PC-9 (cell line): ENCODE results near the gene SPTSSB. TPM values are rescaled to one million over a fixed set of nuclear protein-coding genes. Genes with fewer than 3 reads are reported as not detected.

Source experiments
- BruUV-seq: library from RNA; stranded (reverse); fragments of 400-500 nt; replicated peaks from 2 replicates; lab custom pipeline; 2021; lab: Mats Ljungman, UMichigan
- CTCF ChIA-PET: fragments of 300-600 bp; sonication (Branson Sonifier 250); formaldehyde crosslinking; loops from one replicate; lab custom pipeline; 2022; ENCODE audit warnings: antibody characterized with exemption; lab: Charles Lee
- POLR2A ChIA-PET: fragments of 300-600 bp; sonication (Branson Sonifier 250); formaldehyde crosslinking; loops from one replicate; lab custom pipeline; 2022; ENCODE audit warnings: antibody characterized with exemption; ENCODE audit not compliant: unreplicated experiment; lab: Charles Lee
- DNase-seq, 2 experiments: peaks; one replicate each; pipeline versions ENCODE4 v3.0.0 to v3.0.0-alpha.2; 2015 to 2022; ENCODE audit warnings: mixed read lengths in 1 of 2
- H2AFZ ChIP-seq: fragments of 200-600 bp; sonication (generic); 2 replicates; pipeline ENCODE4 v1.8.1; 2017; ENCODE audit warnings: antibody characterized with exemption
- H3F3A ChIP-seq: fragments of 200-600 bp; sonication (generic); 2 replicates; pipeline ENCODE4 v1.8.1; 2017; ENCODE audit warnings: antibody characterized with exemption, mild to moderate bottlenecking, low read depth; ENCODE audit not compliant: insufficient read depth
- H3K27ac ChIP-seq: fragments of 200-600 bp; sonication (generic); 2 replicates; pipeline ENCODE4 v1.6.1; 2016; ENCODE audit warnings: mixed run types
- H3K27me3 ChIP-seq: fragments of 200-600 bp; sonication (generic); 2 replicates; pipeline ENCODE4 v1.6.1; 2016; ENCODE audit warnings: low read depth, mixed run types; ENCODE audit not compliant: insufficient read depth
- H3K36me3 ChIP-seq: fragments of 200-600 bp; sonication (generic); 2 replicates; pipeline ENCODE4 v1.6.1; 2016; ENCODE audit warnings: low read depth, mixed run types
- H3K4me1 ChIP-seq: fragments of 200-600 bp; sonication (generic); replicated peaks from 2 replicates; pipeline ENCODE4 v1.6.1; 2016; ENCODE audit warnings: mixed run types; ENCODE audit not compliant: insufficient read depth
- H3K4me2 ChIP-seq: fragments of 200-600 bp; sonication (generic); 2 replicates; pipeline ENCODE4 v1.6.1; 2017; ENCODE audit warnings: mixed run types
- H3K4me3 ChIP-seq: fragments of 200-600 bp; sonication (generic); 2 replicates; pipeline ENCODE4 v1.6.1; 2016; ENCODE audit warnings: mixed run types
- H3K79me2 ChIP-seq: fragments of 200-600 bp; sonication (generic); 2 replicates; pipeline ENCODE4 v1.6.1; 2017; ENCODE audit warnings: low read depth, mixed run types
- H3K9me2 ChIP-seq: fragments of 200-600 bp; sonication (generic); 2 replicates; pipeline ENCODE4 v1.8.1; 2017; ENCODE audit warnings: mild to moderate bottlenecking; ENCODE audit not compliant: insufficient read depth
- H3K9me3 ChIP-seq: fragments of 200-600 bp; sonication (generic); 2 replicates; pipeline ENCODE4 v1.8.1; 2016; ENCODE audit warnings: low read depth; ENCODE audit not compliant: insufficient read depth
- H4K20me1 ChIP-seq: fragments of 200-600 bp; sonication (generic); 2 replicates; pipeline ENCODE4 v1.8.1; 2017; ENCODE audit not compliant: insufficient read depth
- EZH2 ChIP-seq: fragments of 200-600 bp; sonication (generic); IDR thresholded peaks from 2 replicates; pipeline ENCODE4 v1.8.0; 2017; ENCODE audit warnings: antibody characterized with exemption, low read depth
- intact Hi-C: fragments of 100-400 bp; cut with micrococcal nuclease; formaldehyde crosslinking; loops from one replicate; pipeline ENCODE4 v1.10.0; 2022; ENCODE audit not compliant: unreplicated experiment
- total RNA-seq: library from RNA; stranded (reverse); gene quantifications from 2 replicates; pipeline ENCODE4 v1.2.3, GENCODE V29; 2021
- TF ChIP-seq, protein P1 (sequence below): fragments of 200-600 bp; sonication (generic); conservative IDR thresholded peaks from 2 replicates; pipeline ENCODE4 v1.6.1; 2017; ENCODE audit warnings: mixed run types, antibody characterized with exemption, mild to moderate bottlenecking, moderate library complexity

Gene SPTSSB
- total RNA-seq, 1 experiment from 2014 or later, result 4.0 TPM

DNA sequence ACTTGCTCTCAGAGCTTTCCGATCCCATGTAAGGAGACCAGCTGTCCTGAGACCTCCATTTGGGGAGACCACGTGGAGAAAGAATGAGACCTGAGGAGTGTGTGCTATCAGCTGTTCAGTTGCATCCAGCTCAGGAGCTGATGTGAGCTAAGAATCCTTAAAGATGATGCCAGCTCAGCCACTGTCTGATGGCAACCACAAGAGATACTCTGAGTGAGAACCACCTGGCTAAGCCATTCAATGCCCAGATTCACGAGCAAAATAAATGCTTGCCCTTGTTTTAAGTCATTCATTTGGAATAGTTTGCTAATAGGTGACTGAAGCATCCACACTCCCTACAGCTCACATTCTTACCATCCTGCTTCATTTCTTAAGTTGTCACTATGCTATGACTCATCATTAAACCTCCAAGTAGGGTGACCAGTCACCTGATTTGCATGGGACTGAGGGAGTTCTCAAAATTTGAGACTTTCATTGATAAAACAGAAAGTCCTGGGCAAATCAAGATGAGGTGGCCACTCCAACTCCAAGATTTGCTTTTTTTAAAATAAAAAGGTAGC, 56.4 kb downstream of the SPTSSB start:
- Histone ChIP-seq H3K36me3 (no peaks in the 10 kb centered on the region), H3K4me2 (peak overlapping the region; percentile 41), H4K20me1 (no peaks in the 10 kb centered on the region), H3F3A (peaks cover 32% of the 10 kb centered on the region), H2AFZ (no peak overlapping the region), H3K4me3 (no peak overlapping the region), H3K9me3 (0 out of 2 replicates have a peak, but pooled peaks cover 2% of the 10 kb centered on the region), H3K4me1 (peaks cover 32% of the 10 kb centered on the region), H3K27me3 (no peaks in the 10 kb centered on the region), H3K9me2 (no peaks in the 10 kb centered on the region; the same call in 1 of the 2 replicates), H3K79me2 (no peaks in the 10 kb centered on the region), H3K27ac (peak overlapping the region; percentile 64)
- DNase-seq, result peak; percentile 37 to 91
- TF ChIP-seq, protein P1, sequence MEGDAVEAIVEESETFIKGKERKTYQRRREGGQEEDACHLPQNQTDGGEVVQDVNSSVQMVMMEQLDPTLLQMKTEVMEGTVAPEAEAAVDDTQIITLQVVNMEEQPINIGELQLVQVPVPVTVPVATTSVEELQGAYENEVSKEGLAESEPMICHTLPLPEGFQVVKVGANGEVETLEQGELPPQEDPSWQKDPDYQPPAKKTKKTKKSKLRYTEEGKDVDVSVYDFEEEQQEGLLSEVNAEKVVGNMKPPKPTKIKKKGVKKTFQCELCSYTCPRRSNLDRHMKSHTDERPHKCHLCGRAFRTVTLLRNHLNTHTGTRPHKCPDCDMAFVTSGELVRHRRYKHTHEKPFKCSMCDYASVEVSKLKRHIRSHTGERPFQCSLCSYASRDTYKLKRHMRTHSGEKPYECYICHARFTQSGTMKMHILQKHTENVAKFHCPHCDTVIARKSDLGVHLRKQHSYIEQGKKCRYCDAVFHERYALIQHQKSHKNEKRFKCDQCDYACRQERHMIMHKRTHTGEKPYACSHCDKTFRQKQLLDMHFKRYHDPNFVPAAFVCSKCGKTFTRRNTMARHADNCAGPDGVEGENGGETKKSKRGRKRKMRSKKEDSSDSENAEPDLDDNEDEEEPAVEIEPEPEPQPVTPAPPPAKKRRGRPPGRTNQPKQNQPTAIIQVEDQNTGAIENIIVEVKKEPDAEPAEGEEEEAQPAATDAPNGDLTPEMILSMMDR, result no peak
- no peak for TF ChIP-seq EZH2
- CTCF ChIA-PET, result interaction anchor here (0.6 to 1.0 kb wide), 3 partner anchors 10 to 92 kb away, joined by 3 read pairs; no protein-coding TSS in a partner anchor
- intact Hi-C loops, result no loop called here
- POLR2A ChIA-PET, result interaction anchor here (0.6 kb wide), 1 partner anchor 988 kb away, joined by 7 read pairs; no protein-coding TSS in a partner anchor
- no TSS peak for BruUV-seq

DNA sequence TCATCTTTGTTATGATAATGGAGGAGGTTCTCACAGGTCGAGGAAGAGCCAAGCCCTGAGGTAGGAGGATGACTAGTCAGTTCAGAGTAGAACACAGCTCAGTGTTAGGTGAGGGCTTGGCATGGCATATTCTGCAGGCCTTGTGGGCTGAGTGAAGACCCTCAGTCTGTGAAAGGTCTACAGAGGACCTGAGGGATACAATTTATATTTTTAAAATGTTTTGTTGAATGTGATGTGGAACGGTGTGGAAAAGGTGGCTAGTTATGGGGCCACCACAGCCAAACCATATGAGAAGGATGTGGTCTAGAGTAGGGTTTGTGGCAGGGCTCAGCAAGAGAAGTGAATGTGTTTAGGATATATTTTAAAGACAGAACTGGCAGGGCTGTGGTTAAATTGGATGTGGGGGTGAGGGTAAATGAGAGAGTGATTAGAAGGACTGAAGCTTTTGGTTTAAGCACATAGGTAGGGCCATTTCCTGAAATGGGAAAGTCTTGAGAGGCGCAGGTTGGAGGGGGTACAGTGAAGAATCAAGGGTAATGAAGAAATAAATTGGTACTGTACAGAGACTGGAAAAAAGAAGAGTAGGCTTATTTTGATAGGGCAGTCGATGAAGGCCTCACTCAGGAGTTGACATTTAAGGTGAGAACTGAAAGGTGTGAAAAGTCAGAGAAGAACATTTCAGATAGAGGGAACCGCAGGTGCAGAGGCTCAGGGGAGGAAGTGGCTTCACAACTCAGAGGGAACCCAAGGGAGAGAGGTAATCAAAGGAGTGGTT, 60.5 kb downstream of the SPTSSB start:
- Histone ChIP-seq H3K4me3 (no peak overlapping the region), H3K36me3 (no peaks in the 10 kb centered on the region), H3K9me3 (0 out of 2 replicates have a peak, but pooled peaks cover 13% of the 10 kb centered on the region), H3F3A (peaks cover 16% of the 10 kb centered on the region), H2AFZ (no peak overlapping the region), H3K27ac (no peak overlapping the region), H4K20me1 (no peaks in the 10 kb centered on the region), H3K4me1 (peaks cover 16% of the 10 kb centered on the region), H3K79me2 (no peaks in the 10 kb centered on the region), H3K27me3 (no peaks in the 10 kb centered on the region), H3K9me2 (no peaks in the 10 kb centered on the region; the same call in 1 of the 2 replicates), H3K4me2 (no peak overlapping the region)
- POLR2A ChIA-PET, result no interaction called here
- DNase-seq, result no peak
- intact Hi-C loops, result no loop called here
- no TSS peak for BruUV-seq
- CTCF ChIA-PET, result no interaction called here
- TF ChIP-seq, protein P1, result no peak
- TF ChIP-seq EZH2, result no peak

DNA sequence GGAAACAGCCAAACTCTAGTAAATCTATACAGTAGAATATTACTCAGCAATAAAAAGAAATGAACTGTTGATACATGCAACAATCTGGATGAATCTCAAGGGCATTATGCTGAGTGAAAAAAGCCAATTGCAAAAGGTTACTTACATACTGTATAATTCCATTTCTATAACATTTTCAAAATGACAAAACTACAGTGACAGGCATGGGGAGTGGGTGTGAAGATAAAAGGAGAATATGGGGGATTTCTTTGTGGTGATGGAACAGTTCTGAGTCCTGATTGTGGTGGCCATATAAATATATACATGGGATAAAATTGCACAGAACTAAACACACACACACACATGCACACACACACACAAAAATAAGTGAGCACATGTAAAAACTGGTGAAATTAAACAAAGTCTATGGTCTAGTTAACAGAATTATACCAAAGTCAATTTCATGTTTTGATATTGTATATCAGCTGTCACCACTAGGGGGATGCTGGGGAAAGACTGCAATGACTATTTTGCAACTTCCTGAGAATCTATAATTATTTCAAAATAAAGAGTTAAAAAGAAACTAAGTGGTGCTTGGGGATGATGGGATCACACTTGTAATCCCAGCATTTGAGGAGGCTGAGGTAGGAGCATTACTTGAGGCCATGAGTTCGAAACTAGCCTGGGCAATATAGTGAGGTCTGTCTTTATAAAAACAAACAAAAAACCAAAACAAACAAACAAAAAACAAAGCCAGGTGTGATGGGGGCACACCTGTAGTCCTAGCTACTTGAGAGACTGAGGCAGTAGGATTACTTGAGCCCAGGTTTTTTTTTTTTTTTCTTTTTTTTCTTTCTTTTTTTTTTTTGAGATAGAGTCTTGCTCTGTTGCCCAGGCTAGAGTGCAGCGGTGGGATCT, 66.0 kb downstream of the SPTSSB start:
- ChIA-PET CTCF (interaction anchor here (0.7 kb wide), 1 partner anchor 246 kb away, joined by 3 read pairs; no protein-coding TSS in a partner anchor), POLR2A (no interaction called here)
- H3K4me1 ChIP-seq, result no peaks in the 10 kb centered on the region
- H3K4me2 ChIP-seq, result no peak overlapping the region
- intact Hi-C loops, result loop anchor here (1.0 kb wide), 1 partner anchor 104 kb away; no protein-coding TSS in a partner anchor
- H3K27ac ChIP-seq, result no peak overlapping the region
- no peak overlapping the region for H2AFZ ChIP-seq
- H3K27me3 ChIP-seq, result no peaks in the 10 kb centered on the region
- H3K79me2 ChIP-seq, result no peaks in the 10 kb centered on the region
- no peak for TF ChIP-seq EZH2
- TF ChIP-seq, protein P1, result peak; percentile 91
- DNase-seq, result no peak
- H3F3A ChIP-seq, result no peaks in the 10 kb centered on the region
- BruUV-seq, result no TSS peak
- no peak overlapping the region for H3K4me3 ChIP-seq
- no peaks in the 10 kb centered on the region for H3K36me3 ChIP-seq
- no peaks in the 10 kb centered on the region; the same call in 1 of the 2 replicates for H3K9me2 ChIP-seq
- no peaks in the 10 kb centered on the region for H4K20me1 ChIP-seq
- 0 out of 2 replicates have a peak, but pooled peaks cover 11% of the 10 kb centered on the region for H3K9me3 ChIP-seq
